Hematopoietic multipotent progenitor cell treated with erythropoietin and hydrocortisone succinate and interleukin-3 and kit ligand, for 17 days (in vitro differentiated cells): Measurements from ENCODE around the gene CENPM.

Experiments used
- DNase-seq: peaks from one replicate; pipeline ENCODE4 v3.0.0-alpha.2; 2015; ENCODE audit warnings: low spot score

The CENPM gene, protein sequence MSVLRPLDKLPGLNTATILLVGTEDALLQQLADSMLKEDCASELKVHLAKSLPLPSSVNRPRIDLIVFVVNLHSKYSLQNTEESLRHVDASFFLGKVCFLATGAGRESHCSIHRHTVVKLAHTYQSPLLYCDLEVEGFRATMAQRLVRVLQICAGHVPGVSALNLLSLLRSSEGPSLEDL

DNA sequence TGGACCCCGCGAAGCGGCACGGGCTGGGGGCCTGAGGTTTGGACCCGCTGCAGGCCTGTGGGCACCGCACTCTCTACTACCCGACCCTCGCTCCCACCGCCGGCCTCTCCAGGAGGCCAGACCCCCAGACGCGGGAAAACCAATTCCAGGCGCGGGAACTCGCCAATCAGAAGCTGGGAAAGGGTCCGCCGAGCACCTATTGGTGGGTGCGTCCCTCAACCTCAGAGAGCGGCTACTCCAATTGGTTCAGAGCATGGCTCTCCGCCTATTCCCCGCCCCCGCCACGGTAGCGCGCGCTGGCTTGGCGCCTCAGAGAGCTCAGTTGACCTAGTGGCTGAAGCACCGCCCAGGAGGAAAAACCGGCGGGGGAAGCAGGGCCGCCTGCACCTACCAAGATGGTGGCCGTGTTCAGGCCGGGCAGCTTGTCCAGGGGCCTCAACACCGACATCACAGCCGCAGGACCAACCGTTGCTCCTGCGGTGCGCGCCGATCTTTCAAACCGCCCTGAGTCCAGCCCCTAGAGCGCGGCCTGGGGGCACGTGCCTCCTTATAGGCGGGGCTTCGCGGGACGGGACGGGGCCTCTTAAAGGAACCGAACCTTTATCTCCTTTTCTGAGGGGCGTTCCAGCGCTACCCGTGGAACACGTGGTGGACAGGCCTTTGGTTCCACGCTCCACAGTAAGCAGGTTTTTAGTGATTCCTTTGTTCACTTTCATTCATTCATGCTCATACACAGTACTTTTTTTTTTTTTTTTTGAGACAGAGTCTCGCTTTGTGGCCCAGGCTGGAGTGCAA, at the start of gene CENPM:
Gene CENPM, minus strand, starts transcription at position 524 of the 795 bp plus-strand sequence. Its CDS starts 76 bp downstream, at position 448.
- DNase-seq = peak; percentile 82

DNA sequence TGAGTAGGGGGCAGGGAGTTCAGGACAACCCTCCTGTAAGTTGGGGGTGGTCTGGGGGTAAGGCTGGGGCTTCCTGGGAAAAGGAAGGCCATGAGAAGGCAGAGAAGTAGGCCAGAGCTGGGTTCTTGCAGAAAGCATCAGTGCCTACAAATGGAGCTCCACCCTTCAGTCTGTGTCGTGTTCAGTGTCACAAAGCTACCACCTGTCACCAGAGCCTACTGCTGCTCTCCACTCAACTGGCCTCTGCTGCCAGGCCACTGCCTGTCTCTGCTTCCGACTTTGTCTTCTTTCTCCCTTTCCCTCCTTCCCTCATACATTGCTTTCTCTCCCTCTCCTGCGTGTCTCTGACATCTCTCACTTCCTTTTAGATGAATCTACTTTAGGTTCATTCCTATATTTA, 48.3 kb upstream of the CENPM start:
- no peak for DNase-seq

DNA sequence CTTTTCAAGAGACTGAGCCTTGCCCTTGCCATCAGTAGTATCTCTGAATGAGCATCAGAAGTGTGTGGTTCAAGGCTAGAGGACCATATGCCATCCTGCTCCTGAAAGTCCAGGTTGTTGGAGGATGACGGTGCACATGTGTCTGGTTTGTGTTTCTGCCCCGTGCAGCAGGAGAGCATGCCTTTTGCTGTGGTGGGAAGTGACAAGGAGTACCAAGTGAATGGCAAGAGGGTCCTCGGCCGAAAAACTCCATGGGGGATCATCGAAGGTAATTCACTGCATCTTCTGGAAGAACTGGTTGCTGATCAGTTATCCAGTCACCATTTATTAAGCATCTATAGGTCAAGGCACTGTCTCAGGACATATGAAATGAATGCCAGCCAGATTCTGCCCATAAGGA, 45.5 kb upstream of the CENPM start:
- DNase-seq = no peak

DNA sequence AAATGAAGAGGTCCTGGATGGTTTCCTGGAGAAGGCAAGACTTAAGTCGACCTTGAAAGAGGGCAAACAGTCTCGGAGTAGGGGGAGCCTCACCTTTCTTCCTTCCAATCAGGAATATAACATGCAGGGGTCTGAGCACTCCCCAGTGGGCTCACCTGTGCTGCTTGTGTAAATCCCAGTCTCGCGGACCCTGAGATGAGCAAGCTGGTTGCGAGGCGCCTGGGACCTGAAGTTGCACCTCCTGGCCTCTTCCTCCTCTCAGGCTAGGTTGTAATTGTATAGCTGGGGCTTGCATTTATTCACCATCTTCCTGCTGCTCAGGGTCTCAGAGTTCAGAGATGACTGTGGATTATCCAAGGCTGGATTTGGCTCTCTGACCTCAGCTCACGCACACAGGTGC, 44.2 kb upstream of the CENPM start:
- no peak for DNase-seq

DNA sequence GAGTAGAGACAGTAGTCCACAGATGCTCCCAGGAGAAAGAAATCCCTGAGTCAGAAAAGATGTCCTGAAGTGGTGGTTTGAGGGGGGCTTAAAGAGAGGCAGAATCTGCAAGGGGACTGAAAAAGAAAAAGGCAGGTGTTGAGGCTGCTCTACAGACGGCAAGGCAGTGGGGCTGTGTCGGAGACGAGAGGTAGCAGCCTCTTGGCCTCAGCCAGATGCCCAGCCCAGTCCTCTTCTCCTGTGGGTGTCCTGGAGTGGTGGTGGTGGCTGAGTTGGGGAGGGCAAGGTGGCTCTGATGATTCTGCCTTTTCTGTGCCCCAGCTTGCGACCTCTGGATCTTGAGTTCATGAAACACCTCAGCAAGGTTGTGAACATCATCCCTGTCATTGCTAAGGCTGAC, 42.3 kb upstream of the CENPM start:
- no peak for DNase-seq

DNA sequence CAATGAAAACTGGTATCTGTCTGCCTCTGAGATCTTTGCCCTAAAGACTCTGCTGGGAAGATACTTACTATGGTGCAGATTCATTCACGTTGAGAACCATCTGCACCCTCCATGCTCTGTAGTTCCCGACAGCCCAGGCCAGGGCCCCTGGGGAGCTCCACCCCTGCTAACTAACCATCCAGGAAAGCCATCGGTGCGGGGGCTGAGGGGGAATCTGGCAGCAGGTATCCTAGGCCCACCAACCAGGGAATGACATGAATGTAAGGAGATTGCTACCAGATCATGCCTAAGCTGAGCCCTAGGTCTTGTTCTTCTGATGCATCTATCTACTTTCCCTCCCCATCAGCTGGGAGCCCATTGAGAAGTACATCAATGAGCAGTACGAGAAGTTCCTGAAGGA, 40.3 kb upstream of the CENPM start:
- no peak for DNase-seq

DNA sequence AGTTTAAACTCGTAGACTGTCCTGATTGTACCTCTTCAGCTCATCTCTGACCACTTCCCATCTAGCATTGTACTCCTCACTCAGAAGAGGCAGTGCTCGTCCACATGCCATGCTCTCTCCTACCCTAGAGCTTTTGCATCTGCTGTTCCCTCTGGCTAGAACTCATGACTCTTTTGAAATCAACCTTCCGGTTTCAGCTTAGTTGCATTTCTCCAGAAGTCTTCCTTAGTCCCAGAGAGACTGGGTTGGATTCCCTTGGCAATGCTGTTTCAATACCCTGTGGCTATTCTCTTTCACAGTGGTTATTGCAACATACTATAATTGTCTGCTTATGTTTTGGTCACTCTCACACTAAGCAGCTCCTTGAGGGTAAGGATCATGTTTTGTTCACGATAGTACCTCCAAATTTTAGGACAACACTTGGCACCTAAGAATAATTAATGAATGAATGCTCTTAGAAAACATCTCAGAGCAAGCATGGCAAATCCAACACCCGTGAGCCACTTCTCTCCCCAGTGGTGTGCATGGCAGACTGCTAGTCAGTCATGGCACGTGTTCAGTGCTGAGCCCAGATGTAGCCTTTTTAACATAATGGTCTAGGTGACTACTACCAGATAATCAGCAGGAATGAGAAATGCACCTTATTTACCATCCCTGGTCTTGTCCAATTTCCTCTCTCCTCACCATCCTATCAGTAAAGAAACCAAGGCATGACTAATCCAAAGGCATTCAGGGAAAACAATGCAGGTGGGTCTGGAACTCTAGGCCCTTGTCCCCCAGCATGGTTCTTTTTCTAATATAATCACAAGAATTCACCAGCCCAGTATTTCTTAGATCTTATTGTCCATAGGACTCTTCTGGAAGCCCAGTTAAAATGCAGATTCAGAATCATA, 36.8 kb upstream of the CENPM start:
- no peak for DNase-seq

DNA sequence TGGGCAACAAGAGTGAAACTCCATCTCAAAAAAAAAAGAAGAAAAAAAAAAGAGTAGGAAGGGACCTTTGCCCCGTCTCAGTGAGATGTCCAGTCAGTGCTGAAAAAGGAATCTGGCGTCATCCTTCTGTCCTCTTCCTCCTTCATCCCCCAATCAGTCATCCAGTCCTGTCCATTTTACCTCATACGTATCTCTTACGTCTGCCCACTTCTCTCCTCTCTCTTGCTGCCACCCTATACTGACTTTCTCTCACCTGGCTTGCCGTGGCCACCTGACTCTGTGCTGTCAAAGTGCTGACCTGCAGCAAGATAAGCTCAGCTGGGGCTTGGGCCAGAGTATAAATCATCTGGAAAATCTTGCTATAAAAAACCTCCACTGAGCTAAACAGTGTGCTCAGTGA, 35.9 kb upstream of the CENPM start:
- no peak for DNase-seq

DNA sequence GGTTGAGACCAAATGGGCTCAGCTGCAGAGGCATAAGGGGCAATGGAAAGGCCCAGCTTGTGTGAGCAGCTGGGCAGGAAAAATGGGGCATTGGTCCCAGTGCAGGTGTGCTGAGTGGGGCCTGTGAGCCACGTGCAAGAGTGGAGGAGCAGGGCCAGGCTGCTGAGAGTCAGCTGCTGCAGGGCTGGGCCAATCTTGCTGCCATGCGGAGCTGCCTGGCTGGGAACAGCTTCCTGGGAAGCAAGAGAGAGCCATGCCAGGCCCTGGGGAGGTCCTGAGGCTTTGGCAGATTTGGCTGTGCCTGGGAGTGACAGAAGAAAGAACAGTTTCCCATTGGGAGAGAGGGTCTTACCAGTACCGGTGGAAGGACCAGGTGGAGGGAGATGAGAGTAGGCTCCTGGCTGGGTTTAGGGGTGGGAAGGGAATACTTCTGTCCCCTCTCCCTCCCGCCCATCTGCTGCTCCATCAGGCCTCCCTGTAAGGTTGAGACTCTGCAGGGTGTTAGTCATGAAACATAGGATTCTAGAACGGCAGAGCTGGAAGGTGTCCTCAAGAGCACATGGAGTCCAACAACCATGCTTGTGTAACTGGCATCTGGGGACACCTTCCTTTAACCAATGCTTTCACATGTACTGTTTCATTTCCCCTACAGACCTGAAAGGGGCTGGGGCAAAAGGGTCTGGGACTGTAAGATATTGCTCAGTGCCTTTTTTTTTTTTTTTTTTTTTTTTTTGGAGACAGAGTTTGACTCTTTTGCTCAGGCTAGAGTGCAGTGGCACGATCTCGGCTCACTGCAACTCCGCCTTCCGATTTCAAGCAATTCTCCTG, 32.7 kb upstream of the CENPM start:
- DNase-seq = no peak

DNA sequence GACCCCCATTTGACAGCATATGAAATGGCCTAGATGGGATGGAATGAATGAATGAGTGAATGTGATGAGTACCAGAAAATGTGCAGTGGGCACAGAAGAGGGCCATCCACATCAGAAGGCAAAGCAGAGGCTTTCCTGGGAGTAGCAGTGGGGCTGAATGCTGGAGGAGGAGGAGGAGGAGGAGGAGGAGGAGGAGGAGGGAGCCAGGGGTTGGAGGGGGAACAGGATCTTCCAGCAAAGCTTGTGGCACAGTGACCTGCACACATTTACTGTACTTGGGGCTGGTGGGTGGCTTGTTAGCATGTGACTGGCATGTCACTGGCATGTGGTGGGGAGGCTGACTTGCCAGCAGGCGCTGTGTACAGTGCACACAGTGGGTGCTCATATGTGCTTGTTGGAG, 31.8 kb upstream of the CENPM start:
- no peak for DNase-seq

DNA sequence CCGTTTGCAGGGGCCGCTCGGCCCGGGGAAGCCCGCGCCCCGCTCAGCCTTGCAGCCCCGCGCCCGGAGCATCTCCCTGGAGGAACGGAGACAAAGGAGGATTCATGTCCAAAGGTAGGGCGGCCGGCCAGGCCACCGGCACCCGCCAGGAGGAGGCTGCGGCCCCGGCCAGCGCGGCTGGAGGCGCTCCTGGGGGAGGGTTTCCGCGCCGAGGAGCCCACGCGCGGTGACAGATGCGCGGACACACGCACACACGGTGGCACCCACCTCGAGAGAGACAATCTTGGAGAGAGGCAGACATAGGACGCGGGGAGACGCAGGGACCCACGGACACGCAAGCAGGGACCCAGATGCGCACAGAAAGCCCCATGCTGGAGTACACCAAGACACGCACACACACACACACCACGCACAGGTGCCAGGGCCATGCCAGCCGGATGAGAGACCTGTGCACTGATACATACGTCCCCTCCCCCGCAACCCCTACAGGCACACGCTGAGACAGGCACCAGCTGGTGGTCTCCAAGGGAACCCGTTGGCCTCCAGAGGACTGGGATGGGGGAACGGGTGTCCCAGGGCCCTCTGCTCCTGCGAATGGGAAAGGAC, 30.1 kb upstream of the CENPM start:
- DNase-seq = no peak

DNA sequence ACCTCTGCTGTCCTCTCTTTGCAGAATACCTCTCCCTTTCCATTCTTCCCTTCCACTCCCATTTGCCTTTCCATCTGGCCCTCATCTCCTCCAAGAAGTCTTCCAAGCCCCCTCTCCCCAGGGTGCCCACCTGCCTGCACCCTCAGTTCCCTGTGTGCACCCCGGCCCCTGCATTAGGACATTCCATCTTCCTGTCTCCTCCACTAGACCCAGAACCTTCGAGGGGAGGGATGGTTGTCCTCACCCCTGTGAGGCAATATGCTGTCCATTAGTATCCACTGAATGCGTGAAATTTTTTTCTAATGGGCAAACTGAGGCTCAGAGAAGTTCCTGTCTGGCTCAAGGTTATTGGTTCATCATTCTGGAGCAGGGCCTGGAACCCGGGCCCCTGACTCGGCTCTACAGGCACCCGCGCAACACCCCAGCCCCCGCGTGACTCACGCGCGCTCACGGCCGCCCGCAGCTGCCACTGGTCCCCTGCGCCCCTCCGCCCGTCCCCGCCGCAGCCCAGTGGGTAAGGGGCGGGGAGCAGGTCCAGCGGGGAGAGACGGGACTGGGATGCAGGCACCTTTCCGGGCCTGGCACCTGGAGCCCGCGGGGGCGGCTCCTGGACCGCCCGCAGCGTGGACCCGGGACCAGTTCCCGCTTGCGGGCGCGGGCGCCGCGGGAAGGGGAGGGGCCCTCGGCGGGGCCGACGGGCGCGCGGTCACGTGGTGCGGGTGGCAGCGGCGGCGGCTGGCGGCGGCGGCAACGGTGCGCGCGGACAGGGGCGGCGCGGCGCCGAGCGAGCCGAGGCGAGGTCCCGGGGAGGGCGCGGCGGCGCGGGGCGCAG, 29.3 kb upstream of the CENPM start:
- no peak for DNase-seq

DNA sequence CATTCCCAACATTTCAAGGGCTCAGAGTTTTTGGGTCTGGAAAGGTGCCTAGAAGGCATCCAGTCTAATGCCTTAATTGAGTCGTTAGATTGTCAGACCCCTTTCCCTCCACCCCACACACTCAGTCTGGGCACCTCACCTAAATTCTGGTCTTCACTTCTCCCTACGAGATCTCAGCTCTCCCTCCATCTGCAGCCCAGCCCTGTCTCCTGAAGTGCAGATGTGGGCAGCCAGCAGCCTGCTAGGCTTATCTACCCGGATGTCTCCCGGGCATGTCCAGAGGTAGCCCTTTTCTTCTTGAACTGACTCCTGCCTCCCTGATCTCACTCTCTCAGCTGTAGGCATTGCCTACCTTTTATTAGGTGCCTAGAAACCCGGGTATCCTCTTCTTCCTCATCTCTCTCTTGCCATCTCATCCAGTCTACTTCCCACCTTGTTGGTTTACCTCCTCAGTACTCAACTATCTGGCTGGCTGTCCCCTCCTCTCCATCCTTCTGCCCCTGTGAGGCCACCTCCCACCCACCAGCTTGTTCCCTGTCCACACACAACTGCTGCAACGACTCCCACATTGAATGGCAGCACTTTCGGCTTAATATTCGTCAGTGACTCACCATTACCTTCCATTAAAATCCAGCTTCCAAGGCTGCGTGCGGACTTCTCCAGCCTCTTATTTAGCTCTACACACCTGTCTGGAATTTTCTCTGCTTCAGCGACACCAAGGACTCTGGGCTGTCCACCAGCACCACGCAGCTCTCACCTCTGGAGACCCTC, 28.5 kb upstream of the CENPM start:
- no peak for DNase-seq

DNA sequence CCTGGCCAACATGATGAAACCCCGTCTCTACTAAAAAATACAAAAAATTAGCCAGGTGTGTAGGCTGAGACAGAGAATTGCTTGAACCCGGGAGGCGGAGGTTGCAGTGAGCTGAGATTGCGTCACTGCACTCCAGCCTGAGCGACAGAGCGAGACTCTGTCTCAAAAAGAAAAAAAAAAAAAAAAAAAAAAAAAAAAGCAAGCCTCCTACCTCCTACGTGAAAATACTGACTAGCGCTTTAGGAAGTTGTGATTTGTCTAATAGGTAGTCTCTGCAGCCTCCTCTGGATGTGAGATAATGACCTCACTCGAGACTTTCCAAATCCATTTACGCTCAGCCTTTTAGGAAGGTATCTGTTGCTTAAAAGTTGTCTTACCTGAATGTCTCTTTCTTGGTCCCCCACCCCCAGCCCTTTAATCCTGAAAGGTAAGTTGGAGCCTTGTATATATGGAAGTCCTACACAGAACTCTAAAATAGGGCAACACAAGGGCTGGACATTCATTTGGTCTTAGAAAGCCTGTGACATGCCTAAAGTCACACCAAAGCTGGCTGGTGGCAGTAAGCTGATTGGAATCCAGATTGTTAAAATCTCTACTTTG, 27.8 kb upstream of the CENPM start:
- no peak for DNase-seq

DNA sequence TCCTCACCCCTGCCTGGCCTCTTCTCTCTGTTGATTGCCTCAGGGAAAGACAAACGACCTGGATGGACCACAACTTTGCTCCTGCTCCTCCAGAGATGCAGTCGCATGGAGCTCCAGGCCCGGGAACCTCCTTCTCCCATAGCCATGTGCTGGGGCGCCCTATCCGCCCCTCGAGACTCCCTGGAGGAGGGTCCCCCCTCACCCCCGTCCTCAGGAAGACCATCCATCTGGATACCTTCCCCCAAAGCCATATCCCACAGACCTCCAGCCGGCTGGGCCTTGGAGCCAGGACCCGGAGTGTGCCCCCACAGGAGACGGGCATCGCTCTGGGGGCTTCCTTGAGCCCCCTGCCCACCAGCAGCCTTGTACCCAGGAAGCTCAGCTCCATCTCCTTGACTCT, 24.5 kb upstream of the CENPM start:
- no peak for DNase-seq

DNA sequence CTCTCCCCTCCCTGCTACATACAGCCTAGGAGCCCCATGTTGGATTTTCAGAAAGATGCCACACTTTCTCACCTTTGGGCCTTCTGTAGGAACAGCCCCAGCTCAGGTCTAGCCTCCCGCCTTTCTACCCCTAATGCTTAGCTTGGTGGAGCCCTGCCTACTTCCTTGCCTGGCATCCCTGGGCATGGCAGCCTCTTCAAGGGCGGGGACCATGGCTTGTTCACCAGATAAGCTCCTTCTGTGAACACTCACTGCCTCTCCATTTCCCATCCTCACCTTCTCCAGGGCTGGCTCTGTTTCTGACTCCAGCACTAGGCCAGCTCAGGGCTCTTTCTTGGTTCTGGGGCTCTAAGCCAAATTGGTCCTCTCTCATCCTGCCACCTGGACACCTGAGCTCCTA, 23.6 kb upstream of the CENPM start:
- peak; percentile 60 for DNase-seq

DNA sequence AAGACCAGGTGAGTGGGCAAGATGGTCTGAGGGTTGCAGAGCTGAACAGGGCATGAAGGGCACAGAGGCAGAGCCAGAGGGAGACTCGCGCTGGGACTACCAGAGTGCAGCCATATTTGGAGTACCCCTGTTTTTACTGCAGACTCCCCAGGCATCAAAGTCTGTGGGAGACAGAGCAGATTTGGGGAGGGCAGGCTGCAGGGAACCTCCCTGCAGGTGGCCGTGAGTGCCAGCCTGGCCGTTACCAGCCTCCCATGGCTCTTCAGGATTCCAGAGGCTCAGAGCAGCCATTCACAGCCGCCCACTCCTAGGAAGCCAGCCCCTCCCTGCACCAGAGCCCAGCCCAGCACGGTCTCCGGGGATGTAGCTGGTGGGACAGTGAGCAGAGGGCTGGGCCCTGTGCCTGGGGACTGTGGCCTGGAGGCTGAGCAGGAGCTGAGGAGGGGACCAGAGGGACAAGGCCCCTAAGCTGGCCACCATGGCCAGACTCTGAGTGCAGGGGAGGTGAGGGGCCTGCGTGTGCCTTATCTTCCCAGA, 22.2 kb upstream of the CENPM start, which contains the start of gene SEPTIN3:
Gene SEPTIN3, plus strand, starts transcription at position 334 of the 537 bp plus-strand sequence. CDS start 2,050 bp downstream, outside the sequence.
- DNase-seq = no peak

DNA sequence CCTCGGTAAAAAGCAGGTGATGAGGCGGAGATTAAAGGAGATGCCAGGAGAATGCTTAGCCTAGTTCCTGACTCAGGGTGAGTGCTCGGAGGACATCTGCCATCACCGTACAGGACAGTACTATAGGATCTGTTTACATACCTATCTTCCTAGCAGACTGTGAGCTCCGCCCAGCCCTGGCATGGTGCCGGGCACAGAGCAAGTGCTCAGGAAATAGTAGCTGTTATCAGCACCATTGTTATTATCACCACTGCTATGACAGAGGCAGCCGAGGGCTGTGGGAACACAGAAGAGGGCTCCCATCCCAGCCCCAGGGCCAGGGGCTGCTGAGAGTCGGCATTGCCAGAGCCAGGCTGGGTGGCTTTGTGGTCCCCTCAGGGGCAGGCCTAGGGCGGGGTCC, 21.6 kb upstream of the CENPM start:
- peak; percentile 64 for DNase-seq
